SK-N-SH treated with all-trans-retinoic acid at 6 μM for 48 hours (cell line): Measurements from ENCODE around the gene SH3RF2.
"Not testable (repeated sequence)": the region's sequence is repeated elsewhere in the genome, so short reads cannot be mapped to it uniquely, and the experiment has no call there.

Experiments
- ATAC-seq: fragments of 200-7000 bp; cut with Tn5 transposase; 3 replicates; pipeline ENCODE4 v1.9.1; 2020; ENCODE audit warnings: mild to moderate bottlenecking, moderate library complexity
- BACH2 ChIP-seq: fragments of 250-450 bp; sonication (Bioruptor Pico); IDR thresholded peaks from 2 replicates; pipeline ENCODE4 v1.9.0; 2021; ENCODE audit warnings: mild to moderate bottlenecking, borderline replicate concordance
- CREB5 ChIP-seq: fragments of 250-450 bp; sonication (Bioruptor Pico); IDR thresholded peaks from 2 replicates; pipeline ENCODE4 v1.5.1; 2020; ENCODE audit warnings: low read depth, mild to moderate bottlenecking, moderate library complexity
- CSDC2 ChIP-seq: fragments of 250-450 bp; sonication (Bioruptor Pico); IDR thresholded peaks from 2 replicates; pipeline ENCODE4 v1.5.0; 2020; ENCODE audit warnings: mild to moderate bottlenecking, moderate library complexity
- ESRRG ChIP-seq: fragments of 250-450 bp; sonication (Bioruptor Pico); IDR thresholded peaks from 2 replicates; pipeline ENCODE4 v1.6.1; 2021; ENCODE audit warnings: mild to moderate bottlenecking
- GLIS3 ChIP-seq: fragments of 250-450 bp; sonication (Bioruptor Pico); IDR thresholded peaks from 2 replicates; pipeline ENCODE4 v1.5.0; 2020; ENCODE audit warnings: mild to moderate bottlenecking, moderate library complexity
- ISL1 ChIP-seq: fragments of 250-450 bp; sonication (Bioruptor Pico); IDR thresholded peaks from 2 replicates; pipeline ENCODE4 v2.1.2; 2022; ENCODE audit warnings: mild to moderate bottlenecking, moderate library complexity
- OSR1 ChIP-seq: fragments of 250-450 bp; sonication (Bioruptor Pico); IDR thresholded peaks from 2 replicates; pipeline ENCODE4 v1.8.0; 2022; ENCODE audit warnings: moderate library complexity, mild to moderate bottlenecking, inconsistent platforms
- POU6F1 ChIP-seq: fragments of 250-450 bp; sonication (Bioruptor Pico); IDR thresholded peaks from 2 replicates; pipeline ENCODE4 v1.8.0; 2021; ENCODE audit warnings: low read depth, mild to moderate bottlenecking, moderate library complexity, borderline replicate concordance
- PPARA ChIP-seq: fragments of 250-450 bp; sonication (Bioruptor Pico); IDR thresholded peaks from 2 replicates; pipeline ENCODE4 v1.5.0; 2020; ENCODE audit warnings: mild to moderate bottlenecking, borderline replicate concordance
- RARB ChIP-seq: fragments of 250-450 bp; sonication (Bioruptor Pico); IDR thresholded peaks from 2 replicates; pipeline ENCODE4 v1.8.0; 2021; ENCODE audit warnings: mild to moderate bottlenecking, moderate library complexity
- TCF4 ChIP-seq: fragments of 250-450 bp; sonication (Bioruptor Pico); IDR thresholded peaks from 2 replicates; pipeline ENCODE4 v1.8.0; 2021; ENCODE audit warnings: mild to moderate bottlenecking, moderate library complexity, borderline replicate concordance
- TOX ChIP-seq: fragments of 250-450 bp; sonication (Bioruptor Pico); IDR thresholded peaks from 2 replicates; pipeline ENCODE4 v1.8.0; 2021; ENCODE audit warnings: mild to moderate bottlenecking, moderate library complexity, borderline replicate concordance
- TSHZ2 ChIP-seq: fragments of 250-450 bp; sonication (Bioruptor Pico); IDR thresholded peaks from 2 replicates; pipeline ENCODE4 v1.5.0; 2020; ENCODE audit warnings: mild to moderate bottlenecking, moderate library complexity
- ZC3H10 ChIP-seq: fragments of 250-450 bp; sonication (Bioruptor Pico); IDR thresholded peaks from 2 replicates; pipeline ENCODE4 v1.5.1; 2021; ENCODE audit warnings: mild to moderate bottlenecking, moderate library complexity
- ZFP3 ChIP-seq: fragments of 250-450 bp; sonication (Bioruptor Pico); IDR thresholded peaks from 2 replicates; pipeline ENCODE4 v1.5.0; 2020; ENCODE audit warnings: mild to moderate bottlenecking, moderate library complexity
- ZFP30 ChIP-seq: fragments of 450-650 bp; formaldehyde crosslinking; IDR thresholded peaks from 2 replicates; pipeline ENCODE4 v1.5.0; 2022; ENCODE audit warnings: mild to moderate bottlenecking, moderate library complexity
- ZNF565 ChIP-seq: fragments of 450-650 bp; formaldehyde crosslinking; conservative IDR thresholded peaks from 2 replicates; pipeline ENCODE4 v1.5.0; 2020; ENCODE audit warnings: low read depth, mild to moderate bottlenecking, moderate library complexity
- ZNF70 ChIP-seq: fragments of 450-650 bp; formaldehyde crosslinking; IDR thresholded peaks from 2 replicates; pipeline ENCODE4 v1.5.0; 2020; ENCODE audit warnings: mild to moderate bottlenecking, moderate library complexity
- ZNF8 ChIP-seq: fragments of 450-650 bp; formaldehyde crosslinking; IDR thresholded peaks from 2 replicates; pipeline ENCODE4 v1.5.0; 2020; ENCODE audit warnings: mild to moderate bottlenecking, moderate library complexity
- TF ChIP-seq, protein P1 (sequence below): fragments of 250-450 bp; sonication (Bioruptor Pico); IDR thresholded peaks from 2 replicates; pipeline ENCODE4 v1.8.0; 2020; ENCODE audit warnings: mild to moderate bottlenecking, moderate library complexity, borderline replicate concordance
- TF ChIP-seq, protein P2 (sequence below): fragments of 250-450 bp; sonication (Bioruptor Pico); IDR thresholded peaks from 2 replicates; pipeline ENCODE4 v1.5.1; 2021; ENCODE audit warnings: mild to moderate bottlenecking, moderate library complexity

SH3RF2 gene

GRCh38 chr5:146103594-146103993 lies 167.2 kb downstream of the SH3RF2 start:
- TF ChIP-seq TOX (no peak), ZFP3 (CRISPR knock-in tag) (no peak), TCF4 (CRISPR knock-in tag) (no peak), TSHZ2 (CRISPR knock-in tag) (no peak), GLIS3 (CRISPR knock-in tag) (no peak), ISL1 (CRISPR knock-in tag) (no peak), ZFP30 (no peak), ESRRG (CRISPR knock-in tag) (no peak)
- ATAC-seq, result no peak

DNA sequence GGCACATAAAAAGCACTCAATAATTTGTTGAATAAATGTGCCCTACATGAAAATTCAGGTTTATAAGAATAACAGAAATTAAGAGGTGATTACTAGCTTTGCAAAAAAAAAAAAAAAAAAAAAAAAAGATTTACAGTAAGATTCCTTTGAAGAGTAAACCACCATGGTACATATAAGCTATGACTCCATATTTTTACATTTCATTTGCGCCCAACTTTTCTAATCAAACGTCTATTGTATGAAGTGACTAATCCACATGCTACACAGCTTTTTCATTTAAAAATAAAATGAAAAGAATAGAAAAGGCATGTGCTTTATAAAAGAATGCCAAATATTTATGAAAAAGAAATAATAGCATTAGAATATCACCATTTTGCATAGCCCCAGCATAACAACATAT lies 169.1 kb downstream of the SH3RF2 start, which contains the start of gene PLAC8L1:
Gene PLAC8L1, minus strand, starts transcription at position 101 of the 400 bp plus-strand sequence. CDS start 1,266 bp downstream, outside the sequence.
- no peak for ATAC-seq
- no peak for TF ChIP-seq TOX
- TF ChIP-seq ZNF8 (CRISPR knock-in tag), result no peak
- TF ChIP-seq ZNF565 (CRISPR knock-in tag), result no peak
- no peak for TF ChIP-seq BACH2
- no peak for TF ChIP-seq ZNF70 (CRISPR knock-in tag)
- TF ChIP-seq ISL1 (CRISPR knock-in tag), result no peak
- TF ChIP-seq, protein P1, sequence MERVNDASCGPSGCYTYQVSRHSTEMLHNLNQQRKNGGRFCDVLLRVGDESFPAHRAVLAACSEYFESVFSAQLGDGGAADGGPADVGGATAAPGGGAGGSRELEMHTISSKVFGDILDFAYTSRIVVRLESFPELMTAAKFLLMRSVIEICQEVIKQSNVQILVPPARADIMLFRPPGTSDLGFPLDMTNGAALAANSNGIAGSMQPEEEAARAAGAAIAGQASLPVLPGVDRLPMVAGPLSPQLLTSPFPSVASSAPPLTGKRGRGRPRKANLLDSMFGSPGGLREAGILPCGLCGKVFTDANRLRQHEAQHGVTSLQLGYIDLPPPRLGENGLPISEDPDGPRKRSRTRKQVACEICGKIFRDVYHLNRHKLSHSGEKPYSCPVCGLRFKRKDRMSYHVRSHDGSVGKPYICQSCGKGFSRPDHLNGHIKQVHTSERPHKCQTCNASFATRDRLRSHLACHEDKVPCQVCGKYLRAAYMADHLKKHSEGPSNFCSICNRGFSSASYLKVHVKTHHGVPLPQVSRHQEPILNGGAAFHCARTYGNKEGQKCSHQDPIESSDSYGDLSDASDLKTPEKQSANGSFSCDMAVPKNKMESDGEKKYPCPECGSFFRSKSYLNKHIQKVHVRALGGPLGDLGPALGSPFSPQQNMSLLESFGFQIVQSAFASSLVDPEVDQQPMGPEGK (CRISPR knock-in tag), result no peak
- TF ChIP-seq ZFP3 (CRISPR knock-in tag), result no peak
- TF ChIP-seq ZC3H10 (CRISPR knock-in tag), result no peak
- TF ChIP-seq RARB (CRISPR knock-in tag), result no peak
- TF ChIP-seq, protein P2, sequence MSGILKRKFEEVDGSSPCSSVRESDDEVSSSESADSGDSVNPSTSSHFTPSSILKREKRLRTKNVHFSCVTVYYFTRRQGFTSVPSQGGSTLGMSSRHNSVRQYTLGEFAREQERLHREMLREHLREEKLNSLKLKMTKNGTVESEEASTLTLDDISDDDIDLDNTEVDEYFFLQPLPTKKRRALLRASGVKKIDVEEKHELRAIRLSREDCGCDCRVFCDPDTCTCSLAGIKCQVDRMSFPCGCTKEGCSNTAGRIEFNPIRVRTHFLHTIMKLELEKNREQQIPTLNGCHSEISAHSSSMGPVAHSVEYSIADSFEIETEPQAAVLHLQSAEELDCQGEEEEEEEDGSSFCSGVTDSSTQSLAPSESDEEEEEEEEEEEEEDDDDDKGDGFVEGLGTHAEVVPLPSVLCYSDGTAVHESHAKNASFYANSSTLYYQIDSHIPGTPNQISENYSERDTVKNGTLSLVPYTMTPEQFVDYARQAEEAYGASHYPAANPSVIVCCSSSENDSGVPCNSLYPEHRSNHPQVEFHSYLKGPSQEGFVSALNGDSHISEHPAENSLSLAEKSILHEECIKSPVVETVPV, result no peak
- TF ChIP-seq CSDC2 (CRISPR knock-in tag), result no peak
- no peak for TF ChIP-seq ESRRG (CRISPR knock-in tag)
- TF ChIP-seq PPARA, result no peak
- no peak for TF ChIP-seq CREB5 (CRISPR knock-in tag)
- TF ChIP-seq ZFP30, result no peak
- no peak for TF ChIP-seq GLIS3 (CRISPR knock-in tag)

- ATAC-seq, result no peak
- TF ChIP-seq ZFP30 (no peak), ISL1 (CRISPR knock-in tag) (no peak), POU6F1 (CRISPR knock-in tag) (no peak), OSR1 (CRISPR knock-in tag) (no peak), ZC3H10 (CRISPR knock-in tag) (no peak), PPARA (no peak), ZNF8 (CRISPR knock-in tag) (no peak), TOX (no peak), CREB5 (CRISPR knock-in tag) (no peak)
These were observed 171.5 kb downstream of the SH3RF2 start for GRCh38 chr5:146107901-146108300.

- not testable (repeated sequence) for ATAC-seq
These were observed 172.5 kb downstream of the SH3RF2 start for GRCh38 chr5:146108870-146109269.
